Activated naive CD4-positive, alpha-beta T cell treated with anti-CD3 and anti-CD28 coated beads, Interleukin-2, amount 50 U/mL, for 16 hours (primary cell): Measurements from ENCODE around the gene NUP205.
"Not testable (repeated sequence)": the region's sequence is repeated elsewhere in the genome, so short reads cannot be mapped to it uniquely, and the experiment has no call there.

Experiments used
- DNase-seq: peaks from one replicate; pipeline ENCODE4 v3.0.0-alpha.2; 2020

Gene NUP205

GRCh38 chr7:135670179-135670578 is 112.5 kb downstream of the NUP205 start:
- no peak for DNase-seq

- DNase-seq: no peak
Measured at GRCh38 chr7:135672560-135673359, 115.0 kb downstream of the NUP205 start.

DNA sequence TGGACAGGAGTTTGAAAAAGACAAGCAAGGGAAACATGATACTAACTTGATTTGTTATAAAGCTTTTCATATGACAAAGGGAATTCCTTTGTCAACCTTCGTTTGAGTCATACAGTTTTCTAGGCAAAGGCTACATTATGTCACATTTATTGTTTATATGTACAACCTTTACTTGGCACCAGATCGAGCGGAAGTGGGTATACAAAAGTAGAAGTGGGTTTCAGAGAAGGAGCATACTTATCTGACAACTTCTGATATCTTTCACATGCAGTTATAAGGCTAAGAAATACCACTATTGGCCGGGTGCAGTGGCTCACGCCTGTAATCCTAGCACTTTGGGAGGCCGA is 115.6 kb downstream of the NUP205 start:
- no peak for DNase-seq

GRCh38 chr7:135678612-135679575 is 121.2 kb downstream of the NUP205 start:
- DNase-seq: no peak

DNA sequence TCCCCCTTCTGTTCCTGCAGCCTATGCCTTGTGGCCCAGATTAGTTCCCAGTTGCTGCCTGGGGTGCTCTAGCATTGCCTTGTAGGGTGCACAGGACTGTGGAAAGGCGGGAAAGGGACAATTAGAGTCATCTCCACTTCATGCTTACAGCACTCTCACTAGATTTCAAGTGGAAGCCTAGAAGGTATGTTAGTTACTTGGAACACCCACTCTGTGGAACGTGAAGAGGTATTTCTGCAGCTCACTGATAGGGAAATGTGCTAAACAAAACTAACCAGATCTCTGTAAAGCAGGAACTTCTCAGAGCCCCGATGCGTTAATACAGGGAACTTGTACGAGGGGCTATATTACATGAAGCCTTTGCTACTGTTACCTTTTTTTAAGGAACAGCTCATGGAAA is 124.0 kb downstream of the NUP205 start:
- no peak for DNase-seq

- DNase-seq: no peak
Measured at GRCh38 chr7:135682191-135682590, 124.5 kb downstream of the NUP205 start.

DNA sequence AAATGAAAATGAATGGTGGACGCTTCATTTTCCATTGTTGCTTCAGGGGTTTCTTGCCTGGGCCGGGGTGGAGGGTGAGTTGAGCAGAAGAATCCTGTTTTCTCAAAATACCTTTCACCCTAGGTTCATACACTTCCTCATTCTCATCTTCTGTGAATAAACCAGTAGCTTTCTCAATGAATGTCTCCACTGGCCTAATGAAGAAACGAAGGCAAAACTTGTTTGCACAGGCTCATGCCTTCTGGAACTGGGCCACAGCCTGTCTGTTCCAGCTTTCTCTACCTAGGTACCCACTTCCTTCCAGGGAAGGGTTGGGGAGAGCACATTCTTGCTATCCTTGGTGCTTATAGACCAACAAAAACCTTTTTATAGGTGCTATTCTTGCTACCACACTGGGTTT is 125.9 kb downstream of the NUP205 start:
- no peak for DNase-seq

DNA sequence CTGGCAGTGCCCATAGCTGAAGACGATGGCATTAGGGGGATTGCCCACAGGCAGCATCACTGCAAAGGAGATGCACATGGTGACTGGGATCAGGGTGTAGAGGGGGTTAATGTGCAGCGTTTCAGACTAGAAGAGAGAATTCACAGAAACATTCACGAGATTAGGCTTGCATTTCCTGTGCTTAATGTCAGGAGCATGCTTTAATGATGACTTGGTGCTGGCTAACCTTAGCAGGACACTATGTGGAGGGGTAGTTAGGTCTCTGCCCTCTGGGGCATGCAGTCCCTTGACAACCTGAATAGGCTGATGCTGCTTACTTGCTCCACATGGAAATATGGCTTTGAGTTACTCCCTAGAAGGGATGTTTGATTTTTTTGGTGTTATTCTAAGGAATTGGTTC is 126.4 kb downstream of the NUP205 start:
- no peak for DNase-seq

- DNase-seq: no peak
Measured at GRCh38 chr7:135684699-135685098, 127.0 kb downstream of the NUP205 start.

DNA sequence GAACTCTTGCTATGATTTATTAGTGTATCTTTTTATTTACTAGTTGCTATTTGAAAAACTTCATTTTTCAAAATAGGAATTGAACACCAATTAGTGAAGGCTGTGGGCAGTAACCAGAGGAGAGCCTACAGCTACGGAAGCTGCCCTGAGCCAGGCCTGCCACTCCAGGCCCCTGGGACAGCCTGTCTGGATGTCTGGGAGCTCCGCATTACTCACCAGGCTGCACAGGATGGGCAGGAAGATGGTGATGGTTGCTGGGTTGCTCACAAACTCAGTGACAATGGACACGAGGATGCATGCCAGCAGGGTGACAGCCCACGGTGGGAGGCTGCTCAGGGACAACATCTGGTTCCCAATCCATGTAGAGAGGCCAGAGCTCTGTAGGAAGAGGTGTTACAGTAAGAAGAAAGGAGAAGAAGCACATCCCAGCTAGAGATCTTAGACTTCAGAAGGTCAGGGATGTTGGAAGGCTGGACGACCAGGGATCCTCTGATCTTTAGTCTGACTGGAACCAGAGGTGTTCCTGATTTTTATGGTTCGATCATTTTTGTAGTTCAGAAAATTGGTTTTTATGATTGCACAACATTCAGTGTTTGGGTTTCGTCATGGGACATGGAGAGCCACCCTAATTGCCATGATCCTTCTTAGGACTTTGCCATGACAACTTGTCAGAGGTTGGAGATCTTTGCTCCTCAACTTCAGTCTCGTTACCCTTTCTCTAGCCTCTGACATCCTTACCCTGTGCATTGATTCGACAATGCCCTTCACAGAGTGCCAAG is 127.8 kb downstream of the NUP205 start:
- DNase-seq: no peak

DNA sequence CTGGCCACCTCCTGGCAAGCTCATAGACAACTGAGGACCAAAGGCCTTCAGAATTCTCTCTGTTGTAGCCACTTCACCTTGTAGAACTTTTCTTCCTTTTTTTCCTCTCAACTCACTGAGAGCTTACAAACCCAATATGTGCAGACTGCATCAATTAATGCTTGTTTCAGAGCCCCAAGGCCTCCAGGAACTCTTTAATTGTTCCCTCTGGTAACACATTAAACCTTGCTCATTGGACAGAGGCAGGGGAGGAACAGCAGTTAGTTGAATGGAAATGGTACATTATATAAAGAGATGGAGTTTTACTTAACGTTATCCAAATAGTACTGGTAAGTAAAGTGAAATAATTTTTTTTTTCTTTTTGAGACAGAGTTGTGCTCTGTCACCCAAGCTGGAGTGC is 129.7 kb downstream of the NUP205 start:
- no peak for DNase-seq

DNA sequence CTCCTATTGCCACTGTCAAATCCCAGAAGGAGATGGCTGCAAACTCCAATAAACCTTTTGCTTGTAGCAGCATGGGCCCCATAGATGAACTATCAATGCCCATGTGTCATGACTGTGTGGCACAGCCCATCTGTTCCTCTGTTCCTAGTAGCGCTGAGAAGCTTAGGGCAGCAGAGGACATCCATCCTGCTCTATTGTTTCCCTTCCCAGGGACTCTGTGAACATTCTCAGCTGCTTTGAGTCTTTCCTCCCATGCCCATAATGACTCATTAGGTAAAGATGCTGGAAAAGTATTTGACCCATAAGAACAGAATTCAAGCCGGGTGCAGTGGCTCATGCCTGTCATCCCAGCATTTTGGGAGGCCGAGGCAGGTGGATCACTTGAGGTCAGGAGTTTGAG is 132.8 kb downstream of the NUP205 start:
- DNase-seq: no peak

DNA sequence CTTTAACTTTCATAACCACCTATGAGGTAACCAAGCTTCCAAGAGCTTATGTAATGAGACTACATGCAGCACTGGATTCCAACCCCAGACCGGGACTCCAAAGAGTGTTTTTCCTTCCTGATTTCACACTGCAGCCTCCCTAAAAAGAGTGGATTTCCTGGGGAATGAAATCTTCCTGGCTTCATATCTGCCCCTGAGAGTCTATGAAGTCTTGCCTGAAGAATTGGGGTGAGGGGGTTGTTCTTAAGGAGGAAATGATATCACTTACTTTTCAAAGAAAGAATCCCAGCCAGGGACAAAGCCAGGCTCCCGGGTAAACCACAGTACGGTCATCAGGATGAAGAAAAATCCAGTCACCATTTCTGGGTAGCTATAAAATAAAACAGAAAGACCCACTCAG is 134.3 kb downstream of the NUP205 start:
- no peak for DNase-seq

GRCh38 chr7:135692606-135693005 is 134.9 kb downstream of the NUP205 start:
- DNase-seq: not testable (repeated sequence)

DNA sequence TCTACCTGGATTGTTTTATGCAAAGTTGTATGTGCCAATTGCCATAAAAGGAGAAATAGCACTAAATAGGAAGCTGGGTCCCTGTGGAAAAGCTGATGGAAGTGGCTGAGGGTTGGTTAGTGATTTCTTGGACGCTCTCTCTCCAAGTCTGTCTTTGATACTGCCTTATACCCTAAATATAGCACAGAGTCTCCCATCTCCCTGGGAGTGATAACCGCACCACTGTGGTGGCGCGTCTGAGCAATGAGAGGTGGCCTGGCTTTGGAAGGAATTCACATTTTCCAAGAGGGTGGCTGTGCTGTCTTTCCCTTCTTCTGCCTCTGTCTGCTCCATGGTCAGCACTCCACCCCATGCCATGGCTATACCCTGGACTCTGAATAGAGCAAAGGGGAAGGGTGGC is 135.8 kb downstream of the NUP205 start:
- no peak for DNase-seq

DNA sequence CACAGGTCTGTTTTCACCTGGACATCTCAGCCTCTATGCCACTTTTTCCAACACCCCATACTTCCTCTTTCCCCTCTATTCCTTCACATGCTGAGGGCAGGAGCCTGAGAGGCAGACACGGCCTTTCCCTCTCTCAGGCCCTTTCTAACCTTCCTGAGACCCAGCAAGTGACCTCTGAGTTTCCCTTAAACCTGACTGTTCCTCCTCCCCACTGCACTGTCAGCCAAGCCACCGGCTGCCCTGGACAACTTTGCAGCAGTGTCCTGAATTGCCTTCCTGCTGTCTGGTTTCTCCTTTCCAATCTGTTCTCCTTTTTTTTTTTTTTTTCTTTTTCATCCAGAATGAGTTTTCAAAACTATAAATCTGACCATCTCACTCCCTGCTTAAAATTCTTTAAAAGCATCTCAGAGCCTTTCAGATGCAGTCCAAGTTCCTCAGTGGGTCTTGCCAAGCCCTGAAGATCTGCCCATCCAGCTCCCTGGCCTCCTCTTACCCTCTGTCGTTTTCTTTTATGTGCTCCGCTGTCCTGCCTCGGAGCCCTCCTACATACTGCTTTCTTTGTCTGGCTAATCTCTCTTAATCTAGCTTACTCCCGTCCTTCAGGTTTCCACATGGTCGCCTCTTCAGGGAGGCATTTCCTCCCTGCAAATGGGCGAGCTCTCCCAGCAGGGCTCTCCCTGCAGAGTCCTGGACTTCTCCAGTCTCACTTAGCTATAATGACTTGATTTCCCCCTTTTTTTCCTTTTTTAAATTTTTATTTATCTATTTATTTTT is 139.7 kb downstream of the NUP205 start:
- no peak for DNase-seq
